Effector memory CD8-positive, alpha-beta T cell (primary cell): ENCODE data around the gene RGS6.
A peak's percentile ranks its signal among the peaks of the same experiment; 100 is the strongest.
"Not testable (repeated sequence)": the region's sequence is repeated elsewhere in the genome, so short reads cannot be mapped to it uniquely, and the experiment has no call there.

Source experiments
- ATAC-seq: fragments of 150-1000 bp; cut with Tn5 transposase; replicated peaks from 2 replicates; pipeline ENCODE4 v1.10.0; 2021; ENCODE audit warnings: mild to moderate bottlenecking, moderate library complexity
- DNase-seq, 3 experiments: peaks; one replicate each; pipeline ENCODE4 v3.0.0; 2021
- H3K27ac Mint-ChIP-seq, 2 donors: one replicate each; pipeline ENCODE4 v1.8.0; 2022; ENCODE audit warnings: mild to moderate bottlenecking in 2 of 2, mixed read lengths in 2 of 2, moderate library complexity in 2 of 2
- H3K27me3 Mint-ChIP-seq, 2 donors: one replicate each; pipeline ENCODE4 v1.8.0; 2022; ENCODE audit warnings: mixed read lengths in 2 of 2
- H3K36me3 Mint-ChIP-seq: one replicate; pipeline ENCODE4 v1.8.0; 2022; ENCODE audit warnings: mild to moderate bottlenecking, moderate library complexity, mixed read lengths; ENCODE audit not compliant: insufficient read depth
- H3K4me1 Mint-ChIP-seq, 2 donors: one replicate each; pipeline ENCODE4 v1.8.0; 2022; ENCODE audit warnings: low read depth in 2 of 2, mixed read lengths in 2 of 2
- H3K4me3 Mint-ChIP-seq, 2 donors: one replicate each; pipeline ENCODE4 v1.8.0; 2022; ENCODE audit warnings: mild to moderate bottlenecking in 2 of 2, mixed read lengths in 2 of 2, moderate library complexity in 2 of 2
- H3K9me3 Mint-ChIP-seq, 2 donors: one replicate each; pipeline ENCODE4 v1.8.0; 2022; ENCODE audit warnings: mixed read lengths in 2 of 2

RGS6 gene

DNA sequence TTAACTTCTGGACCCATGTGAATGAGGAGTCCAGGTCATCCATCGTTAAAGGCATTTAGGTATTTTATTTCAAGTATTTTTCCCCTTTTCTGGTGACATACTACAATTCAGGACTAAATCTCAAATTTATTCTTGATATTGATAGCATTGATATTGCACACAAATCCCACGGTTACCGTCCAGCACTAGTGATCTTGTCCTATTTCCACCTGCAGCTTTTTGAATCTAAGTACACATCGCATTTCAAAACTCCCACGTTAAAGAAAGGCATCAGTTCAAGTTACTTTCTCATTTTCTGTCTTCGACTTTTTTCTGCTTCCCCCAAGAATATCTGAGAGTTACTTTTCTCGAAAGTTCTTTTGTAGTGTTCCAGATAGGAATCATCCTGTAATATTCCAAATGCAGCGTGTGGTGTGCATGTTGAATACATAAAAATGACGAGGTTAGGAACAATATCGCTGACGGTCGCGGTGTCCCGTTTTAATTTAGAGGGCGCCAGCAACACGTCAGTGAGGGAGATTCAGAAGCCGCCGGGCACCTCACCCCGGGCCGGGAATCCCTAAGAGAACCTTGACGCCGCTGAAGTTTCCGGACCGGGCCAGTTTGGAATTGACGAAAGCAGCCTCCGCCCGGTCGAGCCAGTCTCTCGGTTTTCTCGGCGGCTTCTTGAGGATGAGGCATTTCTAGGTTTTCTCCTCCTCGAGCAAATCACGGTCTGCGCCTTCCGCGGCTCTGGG, 569 bp upstream of the RGS6 start:
- no peak for ATAC-seq
- peaks cover 0 to 6% of the 10 kb centered on the region in 2 donors for H3K4me1 Mint-ChIP-seq
- H3K4me3 Mint-ChIP-seq: peak overlapping the region; percentile 9 to 51
- peaks cover 52 to 79% of the 10 kb centered on the region in 2 donors for H3K27me3 Mint-ChIP-seq
- H3K36me3 Mint-ChIP-seq: peaks cover 2% of the 10 kb centered on the region
- no peak for DNase-seq
- no peaks in the 10 kb centered on the region for H3K9me3 Mint-ChIP-seq
- H3K27ac Mint-ChIP-seq: no peak overlapping the region

DNA sequence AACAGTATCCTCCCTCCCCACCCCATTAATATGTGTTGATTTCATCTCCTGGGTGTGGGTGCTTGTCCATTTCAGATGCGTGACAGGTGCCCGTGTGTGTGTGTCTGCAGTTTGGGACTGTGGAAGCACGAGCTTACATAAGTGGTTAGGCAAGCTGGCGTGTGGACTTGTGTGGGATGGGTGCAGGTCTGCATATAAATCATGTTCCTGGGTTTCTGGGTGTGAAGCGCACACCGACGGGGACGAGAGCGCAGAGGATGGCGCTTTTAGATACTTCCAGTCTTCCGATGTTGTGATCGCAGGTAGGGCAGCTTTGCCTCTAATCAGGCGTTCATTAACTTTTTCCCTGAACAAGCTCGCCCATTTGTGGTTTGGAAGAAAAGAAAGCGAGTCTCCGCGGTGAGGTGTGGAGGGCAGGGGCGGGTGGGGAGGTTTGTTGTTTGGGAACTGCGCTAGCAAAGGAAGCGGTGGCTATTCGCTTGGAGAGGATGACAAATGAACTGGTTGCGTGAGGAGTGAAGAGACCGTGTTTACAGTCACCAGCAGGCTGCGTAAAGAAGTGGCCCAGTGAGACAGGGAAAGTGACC, 865 bp downstream of the RGS6 start:
- H3K27ac Mint-ChIP-seq: no peak overlapping the region
- H3K4me3 Mint-ChIP-seq: peak overlapping the region in 1 of 2 donors; percentile 25
- no peaks in the 10 kb centered on the region for H3K9me3 Mint-ChIP-seq
- peaks cover 55 to 93% of the 10 kb centered on the region in 2 donors for H3K27me3 Mint-ChIP-seq
- peaks cover 0 to 6% of the 10 kb centered on the region in 2 donors for H3K4me1 Mint-ChIP-seq
- DNase-seq: no peak
- peaks cover 2% of the 10 kb centered on the region for H3K36me3 Mint-ChIP-seq
- ATAC-seq: no peak

DNA sequence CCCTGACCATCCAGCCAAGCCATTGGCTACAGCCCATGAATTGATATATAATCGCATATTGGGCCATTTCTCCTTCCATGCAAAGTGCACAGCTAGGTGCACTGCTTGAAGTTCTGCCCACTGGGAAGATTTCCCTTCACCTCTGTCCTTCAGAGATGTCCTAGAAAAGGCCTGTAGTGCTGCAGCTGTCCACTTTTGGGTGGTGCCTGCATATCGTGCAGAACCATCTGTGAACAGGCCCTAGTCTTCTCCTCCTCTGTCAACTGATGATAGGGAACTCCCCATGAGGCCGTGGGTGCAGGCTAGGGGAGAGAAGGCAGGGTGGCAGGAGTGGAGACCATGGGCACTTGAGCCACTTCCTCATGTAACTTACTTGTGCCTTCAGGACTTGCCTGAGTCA, 6.0 kb downstream of the RGS6 start:
- not testable (repeated sequence) for H3K27ac Mint-ChIP-seq, H3K4me3 Mint-ChIP-seq, ATAC-seq, H3K9me3 Mint-ChIP-seq, DNase-seq, H3K4me1 Mint-ChIP-seq, H3K36me3 Mint-ChIP-seq
- H3K27me3 Mint-ChIP-seq: peaks cover 21 to 70% of the 10 kb centered on the region in 2 donors

DNA sequence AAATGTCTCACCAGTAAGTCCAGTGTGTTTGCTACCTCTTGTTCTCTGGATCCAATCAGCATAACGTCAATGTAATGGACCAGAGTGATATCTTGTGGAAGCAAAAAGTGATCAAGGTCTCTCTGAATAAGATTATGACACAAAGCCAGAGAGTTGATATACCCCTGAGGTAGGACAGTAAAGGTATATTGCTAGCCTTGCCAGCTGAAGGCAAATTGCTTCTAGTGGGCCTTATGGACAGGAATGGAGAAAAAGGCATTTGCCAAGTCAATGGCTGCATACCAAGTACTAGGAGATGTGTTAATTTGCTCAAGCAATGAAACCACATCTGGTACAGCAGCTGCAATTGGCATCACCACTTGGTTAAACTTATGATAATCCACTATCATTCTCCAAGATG, 7.1 kb downstream of the RGS6 start:
- not testable (repeated sequence) for DNase-seq, H3K27ac Mint-ChIP-seq, ATAC-seq, H3K4me3 Mint-ChIP-seq, H3K9me3 Mint-ChIP-seq, H3K36me3 Mint-ChIP-seq, H3K4me1 Mint-ChIP-seq
- H3K27me3 Mint-ChIP-seq: peaks cover 12 to 69% of the 10 kb centered on the region in 2 donors

DNA sequence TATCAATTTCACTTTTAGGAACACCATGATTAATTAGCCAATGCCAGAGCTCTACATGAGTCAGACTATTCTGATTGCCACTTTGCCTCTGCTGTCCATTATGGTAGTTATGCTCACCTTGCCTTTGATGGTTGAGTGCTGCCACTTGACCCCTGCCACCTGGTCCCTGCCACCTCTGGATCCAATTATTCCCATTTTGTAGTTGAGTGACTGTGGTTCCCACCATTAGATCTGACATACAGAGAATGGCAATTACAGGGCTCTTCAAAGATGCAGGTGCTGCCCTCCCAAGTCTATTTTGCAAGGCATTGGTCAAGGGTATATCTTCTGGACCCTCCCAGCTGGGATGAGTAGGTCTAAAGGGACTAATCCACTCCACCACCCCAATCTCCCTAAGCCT, 8.3 kb downstream of the RGS6 start:
- not testable (repeated sequence) for H3K9me3 Mint-ChIP-seq, H3K36me3 Mint-ChIP-seq, DNase-seq, ATAC-seq, H3K4me3 Mint-ChIP-seq, H3K27ac Mint-ChIP-seq, H3K4me1 Mint-ChIP-seq
- peaks cover 12 to 59% of the 10 kb centered on the region in 2 donors for H3K27me3 Mint-ChIP-seq

DNA sequence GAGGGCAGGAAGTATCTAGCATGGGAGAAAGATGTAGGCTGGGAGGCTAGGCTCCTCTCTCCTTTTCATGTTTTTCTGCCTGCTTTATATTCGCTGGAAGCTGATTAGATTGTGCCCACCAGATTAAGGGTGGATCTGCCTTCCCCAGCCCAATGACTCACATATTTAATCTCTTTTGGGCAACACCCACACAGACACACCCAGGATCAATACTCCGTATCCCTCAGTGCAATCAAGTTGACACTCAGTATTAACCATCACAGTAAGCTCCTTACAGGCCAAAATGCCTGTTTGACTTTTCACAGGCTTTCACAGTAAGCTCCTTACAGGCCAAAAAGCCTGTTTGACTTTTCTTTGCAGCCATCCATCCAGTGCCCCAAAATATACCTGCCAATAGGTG, 9.4 kb downstream of the RGS6 start:
- not testable (repeated sequence) for H3K27ac Mint-ChIP-seq, ATAC-seq, H3K4me3 Mint-ChIP-seq, H3K9me3 Mint-ChIP-seq, H3K4me1 Mint-ChIP-seq, H3K36me3 Mint-ChIP-seq, DNase-seq
- peaks cover 13 to 55% of the 10 kb centered on the region in 2 donors for H3K27me3 Mint-ChIP-seq

DNA sequence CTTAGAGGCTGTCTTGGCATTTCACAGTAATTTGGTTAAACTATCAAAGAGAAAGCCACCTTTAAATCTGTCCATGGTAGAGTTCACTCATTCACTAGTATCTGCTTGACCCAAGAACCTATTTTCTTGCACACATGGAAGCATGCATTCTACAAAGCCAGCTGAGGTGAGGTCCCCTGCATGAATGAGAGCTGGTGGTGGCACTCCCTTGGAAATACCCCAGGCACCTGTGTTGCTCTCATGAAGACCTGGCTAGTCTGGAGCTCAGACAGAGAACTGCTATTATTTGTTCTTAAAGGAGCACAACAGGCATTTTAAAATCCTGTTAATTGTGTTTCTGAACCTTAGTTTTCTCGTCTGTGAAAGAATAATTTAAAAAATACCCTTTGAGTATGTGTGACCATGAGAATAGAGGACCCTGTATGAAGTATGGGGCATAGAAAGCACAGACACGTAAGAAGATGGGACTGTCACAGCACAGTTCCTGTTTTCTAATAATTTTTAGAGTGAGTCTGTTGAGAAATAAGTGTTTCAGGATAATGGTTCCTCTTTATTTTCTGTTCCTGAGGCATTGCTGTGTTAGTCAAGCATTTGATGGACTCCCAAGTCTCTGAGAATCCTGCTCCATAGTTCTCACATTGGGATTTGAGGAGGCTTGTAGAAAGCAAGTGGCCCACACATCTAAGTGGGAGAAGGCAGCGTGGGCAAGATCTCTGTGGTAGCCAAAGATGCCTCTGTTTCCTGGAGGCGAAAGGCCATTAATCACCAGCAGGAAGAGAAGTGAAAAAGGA, 10.9 kb downstream of the RGS6 start:
- ATAC-seq: no peak
- no peaks in the 10 kb centered on the region for H3K36me3 Mint-ChIP-seq
- H3K4me1 Mint-ChIP-seq: no peaks in the 10 kb centered on the region
- no peak overlapping the region for H3K4me3 Mint-ChIP-seq
- H3K9me3 Mint-ChIP-seq: no peaks in the 10 kb centered on the region
- H3K27me3 Mint-ChIP-seq: peaks cover 20 to 48% of the 10 kb centered on the region in 2 donors
- no peak for DNase-seq
- H3K27ac Mint-ChIP-seq: no peak overlapping the region

DNA sequence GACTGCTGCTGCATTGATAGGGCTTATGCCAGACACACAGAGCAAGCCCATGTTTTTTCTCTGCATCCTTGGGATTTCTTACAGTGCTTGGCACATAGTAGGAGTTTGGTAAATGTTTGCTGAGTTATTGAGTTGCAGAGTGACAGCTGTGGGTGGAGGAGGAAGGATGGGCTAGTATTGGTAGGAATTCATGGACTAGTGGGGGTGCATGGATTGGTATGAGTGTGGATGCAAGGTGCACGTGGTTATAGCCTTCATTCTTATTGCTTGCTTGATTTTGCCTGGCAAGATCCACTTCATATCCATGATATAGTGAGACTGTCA, 11.4 kb downstream of the RGS6 start:
- Mint-ChIP-seq H3K4me1 (no peaks in the 10 kb centered on the region), H3K27me3 (peaks cover 21 to 45% of the 10 kb centered on the region in 2 donors), H3K27ac (no peak overlapping the region), H3K9me3 (no peaks in the 10 kb centered on the region), H3K4me3 (no peak overlapping the region), H3K36me3 (no peaks in the 10 kb centered on the region)
- no peak for DNase-seq
- no peak for ATAC-seq

DNA sequence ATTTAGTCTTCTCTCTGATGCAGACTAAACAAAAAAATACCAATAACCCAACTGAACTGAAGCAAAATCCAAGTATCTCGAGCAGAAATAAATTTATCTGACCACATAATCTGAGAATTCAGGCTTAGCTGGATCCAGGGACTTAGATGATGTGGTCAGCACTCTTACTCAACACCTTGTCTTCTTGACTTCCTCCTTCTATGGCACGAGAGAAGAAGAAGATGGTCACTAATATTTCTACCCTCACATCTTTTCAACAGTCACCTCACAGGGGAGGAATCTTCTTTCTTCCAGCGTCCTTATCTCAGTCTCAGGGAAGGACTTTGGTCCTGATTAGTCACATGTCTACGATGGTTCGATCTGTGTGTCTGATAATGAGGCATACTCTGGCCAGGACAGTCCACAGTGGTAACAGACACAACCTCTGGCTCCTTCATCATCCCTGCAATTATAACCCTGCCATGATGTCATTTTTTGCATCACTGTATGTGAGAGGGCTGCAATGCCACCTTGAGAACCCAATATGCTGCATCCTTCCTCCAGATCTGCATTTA, 15.8 kb downstream of the RGS6 start:
- no peak overlapping the region for H3K4me3 Mint-ChIP-seq
- no peak for DNase-seq
- no peak for ATAC-seq
- H3K4me1 Mint-ChIP-seq: no peaks in the 10 kb centered on the region
- H3K36me3 Mint-ChIP-seq: no peaks in the 10 kb centered on the region
- H3K27me3 Mint-ChIP-seq: peaks cover 41 to 54% of the 10 kb centered on the region in 2 donors
- H3K27ac Mint-ChIP-seq: no peak overlapping the region
- peaks cover 0 to 1% of the 10 kb centered on the region in 2 donors for H3K9me3 Mint-ChIP-seq

DNA sequence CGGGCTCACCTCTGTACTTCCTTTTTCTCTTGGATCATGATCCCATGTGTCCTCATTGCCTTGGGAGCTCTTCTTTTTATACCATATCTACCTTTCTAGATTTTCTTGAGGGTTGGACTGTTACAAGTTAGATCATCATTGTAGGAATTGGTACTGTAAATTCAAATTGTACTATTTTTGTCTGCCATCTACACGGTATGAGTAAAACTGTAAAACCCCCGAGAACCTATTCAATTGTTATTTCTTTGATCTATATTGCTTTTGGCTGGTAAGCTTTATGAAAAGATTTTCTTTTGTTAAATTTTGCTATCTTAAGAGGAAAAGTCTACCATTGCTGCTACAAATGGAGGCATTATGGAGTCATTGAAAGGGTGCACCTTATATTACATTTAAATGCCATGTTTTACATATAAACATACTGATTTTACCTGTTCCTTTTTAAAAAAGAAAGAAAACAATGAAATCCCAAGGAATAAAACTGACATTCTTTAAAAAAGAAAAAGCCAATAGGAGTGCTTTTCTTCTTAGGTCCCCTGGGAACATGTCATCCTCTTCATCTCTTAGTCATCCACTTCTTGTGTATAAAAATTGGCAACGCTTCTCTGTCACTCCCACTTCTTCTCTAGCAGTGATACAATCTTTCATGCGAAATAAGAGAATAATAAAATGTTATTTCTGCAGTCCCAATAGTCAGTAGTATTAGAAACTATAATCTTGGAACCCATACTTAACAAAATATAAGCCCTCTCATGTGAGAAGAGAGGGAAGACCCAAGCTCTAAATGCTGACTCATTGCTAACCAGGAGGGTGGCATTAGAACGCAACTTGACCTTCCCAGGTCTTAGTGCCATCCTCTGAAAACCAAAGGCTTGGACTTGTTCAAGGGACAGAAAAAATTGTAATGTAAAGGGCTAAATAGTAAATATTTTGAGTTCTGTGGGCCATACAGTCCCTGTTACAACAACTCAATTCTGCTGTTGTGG, 20.4 kb downstream of the RGS6 start:
- Mint-ChIP-seq H3K4me1 (no peaks in the 10 kb centered on the region), H3K27ac (no peak overlapping the region), H3K4me3 (no peak overlapping the region), H3K36me3 (no peaks in the 10 kb centered on the region), H3K27me3 (peaks cover 46 to 50% of the 10 kb centered on the region in 2 donors), H3K9me3 (peaks cover 0 to 1% of the 10 kb centered on the region in 2 donors)
- ATAC-seq (no peak), DNase-seq (no peak)

DNA sequence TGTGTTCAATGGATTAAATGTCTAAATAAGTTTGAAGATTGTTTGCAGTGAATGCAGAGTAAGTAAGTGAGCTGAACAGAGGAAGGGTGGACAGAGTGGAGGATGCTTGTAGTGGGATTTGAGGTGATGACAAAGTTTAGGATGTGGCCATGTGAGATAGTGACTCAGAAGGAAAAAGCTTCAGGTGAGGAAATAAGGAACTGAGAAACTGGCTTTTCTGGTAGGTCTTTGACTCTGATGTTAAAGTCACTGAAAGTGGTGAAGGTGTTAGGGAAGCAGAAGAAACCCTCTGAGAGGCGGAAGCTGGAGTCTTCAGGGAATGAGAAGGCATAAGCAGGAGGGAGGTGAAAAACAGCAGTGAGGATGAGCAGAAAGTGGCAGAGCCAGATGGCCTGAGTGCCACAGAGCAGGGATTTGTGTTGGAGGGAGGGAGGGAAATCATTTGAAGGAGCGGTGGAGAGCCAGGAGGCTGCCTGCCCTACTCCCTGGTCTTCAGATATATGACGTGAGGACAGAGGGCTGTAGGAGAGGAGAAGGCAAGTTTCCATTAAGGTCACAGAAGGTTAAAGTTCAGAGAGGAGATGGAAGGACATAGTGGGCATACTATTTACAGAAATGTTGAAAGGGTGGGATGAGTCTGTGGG, 24.8 kb downstream of the RGS6 start:
- Mint-ChIP-seq H3K27me3 (peaks cover 29 to 40% of the 10 kb centered on the region in 2 donors), H3K36me3 (no peaks in the 10 kb centered on the region), H3K4me1 (no peaks in the 10 kb centered on the region), H3K27ac (no peak overlapping the region), H3K9me3 (no peaks in the 10 kb centered on the region), H3K4me3 (no peak overlapping the region)
- no peak for ATAC-seq
- DNase-seq: no peak

DNA sequence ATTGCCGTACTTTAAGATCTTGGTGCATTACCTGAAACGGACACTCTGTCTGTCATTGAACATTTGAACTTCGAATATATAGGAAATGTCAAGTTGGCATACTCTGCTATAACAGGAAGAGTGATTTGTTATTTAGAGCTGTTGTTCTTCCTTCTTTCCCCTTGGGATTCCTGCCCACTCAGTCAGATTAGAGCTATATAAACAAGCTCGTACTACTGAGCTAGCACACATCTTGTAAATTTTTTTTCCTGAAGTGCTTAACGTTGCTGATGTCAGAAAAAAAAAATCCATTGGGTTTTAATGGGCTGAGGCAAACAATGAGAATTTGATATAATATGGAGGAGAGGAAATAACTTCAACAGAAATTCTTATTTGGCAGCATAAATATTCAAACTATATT, 26.8 kb downstream of the RGS6 start:
- no peak for DNase-seq

More for the DNA sequence above, 26.8 kb downstream of the RGS6 start:
- Mint-ChIP-seq H3K36me3 (no peaks in the 10 kb centered on the region), H3K27ac (no peak overlapping the region), H3K4me1 (no peaks in the 10 kb centered on the region), H3K4me3 (no peak overlapping the region), H3K27me3 (peaks cover 30 to 40% of the 10 kb centered on the region in 2 donors), H3K9me3 (no peaks in the 10 kb centered on the region)
- no peak for ATAC-seq
